ENCODE measurements around the gene MRPL11.
A peak's percentile ranks its signal among the peaks of the same experiment; 100 is the strongest.

- TF ChIP-seq CREM (IDR thresholded peaks at IDR 0.05), result no peak
- no peak for TF ChIP-seq CREM (CRISPR knock-in tag; IDR thresholded peaks at IDR 0.05)
- TF ChIP-seq, protein P1, sequence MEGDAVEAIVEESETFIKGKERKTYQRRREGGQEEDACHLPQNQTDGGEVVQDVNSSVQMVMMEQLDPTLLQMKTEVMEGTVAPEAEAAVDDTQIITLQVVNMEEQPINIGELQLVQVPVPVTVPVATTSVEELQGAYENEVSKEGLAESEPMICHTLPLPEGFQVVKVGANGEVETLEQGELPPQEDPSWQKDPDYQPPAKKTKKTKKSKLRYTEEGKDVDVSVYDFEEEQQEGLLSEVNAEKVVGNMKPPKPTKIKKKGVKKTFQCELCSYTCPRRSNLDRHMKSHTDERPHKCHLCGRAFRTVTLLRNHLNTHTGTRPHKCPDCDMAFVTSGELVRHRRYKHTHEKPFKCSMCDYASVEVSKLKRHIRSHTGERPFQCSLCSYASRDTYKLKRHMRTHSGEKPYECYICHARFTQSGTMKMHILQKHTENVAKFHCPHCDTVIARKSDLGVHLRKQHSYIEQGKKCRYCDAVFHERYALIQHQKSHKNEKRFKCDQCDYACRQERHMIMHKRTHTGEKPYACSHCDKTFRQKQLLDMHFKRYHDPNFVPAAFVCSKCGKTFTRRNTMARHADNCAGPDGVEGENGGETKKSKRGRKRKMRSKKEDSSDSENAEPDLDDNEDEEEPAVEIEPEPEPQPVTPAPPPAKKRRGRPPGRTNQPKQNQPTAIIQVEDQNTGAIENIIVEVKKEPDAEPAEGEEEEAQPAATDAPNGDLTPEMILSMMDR (CRISPR knock-in tag; IDR thresholded peaks at IDR 0.05), result peak; percentile 89
- no peak for TF ChIP-seq CEBPB (IDR thresholded peaks at IDR 0.05; ENCODE audit: borderline replicate concordance, low read depth, low read length)
- TF ChIP-seq NR2F1 (CRISPR knock-in tag; IDR thresholded peaks at IDR 0.05), result no peak
These were observed 49.8 kb downstream of the MRPL11 start for GRCh38 chr11:66388780-66389386.

All from HepG2 (cell line).